Measurements from ENCODE around the gene TACC2.
"Not testable (repeated sequence)": the region's sequence is repeated elsewhere in the genome, so short reads cannot be mapped to it uniquely, and the experiment has no call there.

Gene TACC2

GRCh38 chr10:122198631-122199030 is 209.7 kb downstream of the TACC2 start:
- DNase-seq = no peak

- DNase-seq = no peak
Measured at GRCh38 chr10:122199070-122199469, 210.1 kb downstream of the TACC2 start.

- DNase-seq = no peak
Measured at GRCh38 chr10:122199689-122200088, 210.7 kb downstream of the TACC2 start.

- DNase-seq = no peak
Measured at GRCh38 chr10:122201401-122201800, 212.4 kb downstream of the TACC2 start.

GRCh38 chr10:122203180-122203579 is 214.2 kb downstream of the TACC2 start:
- DNase-seq = not testable (repeated sequence)

- DNase-seq = no peak
Measured at GRCh38 chr10:122204691-122205489, 215.9 kb downstream of the TACC2 start.

- no peak for DNase-seq
Measured at GRCh38 chr10:122206471-122207065, 217.6 kb downstream of the TACC2 start.

- no peak for DNase-seq
Measured at GRCh38 chr10:122207163-122207562, 218.2 kb downstream of the TACC2 start.

GRCh38 chr10:122207596-122207995 is 218.6 kb downstream of the TACC2 start:
- DNase-seq = no peak

GRCh38 chr10:122208571-122209430 is 219.8 kb downstream of the TACC2 start:
- DNase-seq = no peak

GRCh38 chr10:122210481-122211265 is 221.7 kb downstream of the TACC2 start:
- no peak for DNase-seq

GRCh38 chr10:122213364-122213763 is 224.4 kb downstream of the TACC2 start:
- no peak for DNase-seq

- no peak for DNase-seq
Measured at GRCh38 chr10:122213766-122214165, 224.8 kb downstream of the TACC2 start.

- DNase-seq = no peak
Measured at GRCh38 chr10:122216047-122216446, 227.1 kb downstream of the TACC2 start.

- DNase-seq = no peak
Measured at GRCh38 chr10:122219340-122219739, 230.4 kb downstream of the TACC2 start.

- no peak for DNase-seq
Measured at GRCh38 chr10:122220736-122221135, 231.8 kb downstream of the TACC2 start.

GRCh38 chr10:122221958-122222357 is 233.0 kb downstream of the TACC2 start:
- no peak for DNase-seq

GRCh38 chr10:122222638-122223037 is 233.7 kb downstream of the TACC2 start:
- no peak for DNase-seq

- DNase-seq = no peak
Measured at GRCh38 chr10:122224159-122224558, 235.2 kb downstream of the TACC2 start.

- DNase-seq = no peak
Measured at GRCh38 chr10:122225330-122225729, 236.4 kb downstream of the TACC2 start.

- DNase-seq = no peak
Measured at GRCh38 chr10:122227754-122228153, 238.8 kb downstream of the TACC2 start.

GRCh38 chr10:122229666-122230065 is 240.7 kb downstream of the TACC2 start:
- no peak for DNase-seq

- no peak for DNase-seq
Measured at GRCh38 chr10:122230222-122230621, 241.3 kb downstream of the TACC2 start.
